Lower leg skin (tissue), 3 donors: ENCODE results near the gene NEK3.
"Not testable (repeated sequence)": the region's sequence is repeated elsewhere in the genome, so short reads cannot be mapped to it uniquely, and the experiment has no call there.

Experiments
- POLR2A ChIP-seq, 2 donors: fragments of 450-650 bp; IDR thresholded peaks; one replicate each; pipeline ENCODE4 v1.6.1; 2016 to 2017; ENCODE audit warnings: antibody characterized with exemption in 2 of 2, mild to moderate bottlenecking in 1 of 2, moderate library complexity in 1 of 2
- TF ChIP-seq, protein P1 (sequence below), 3 donors: fragments of 450-650 bp; IDR thresholded peaks; one replicate each; pipeline ENCODE4 v1.5.1; 2016; ENCODE audit warnings: antibody characterized with exemption in 3 of 3, mild to moderate bottlenecking in 3 of 3, moderate library complexity in 2 of 3

DNA sequence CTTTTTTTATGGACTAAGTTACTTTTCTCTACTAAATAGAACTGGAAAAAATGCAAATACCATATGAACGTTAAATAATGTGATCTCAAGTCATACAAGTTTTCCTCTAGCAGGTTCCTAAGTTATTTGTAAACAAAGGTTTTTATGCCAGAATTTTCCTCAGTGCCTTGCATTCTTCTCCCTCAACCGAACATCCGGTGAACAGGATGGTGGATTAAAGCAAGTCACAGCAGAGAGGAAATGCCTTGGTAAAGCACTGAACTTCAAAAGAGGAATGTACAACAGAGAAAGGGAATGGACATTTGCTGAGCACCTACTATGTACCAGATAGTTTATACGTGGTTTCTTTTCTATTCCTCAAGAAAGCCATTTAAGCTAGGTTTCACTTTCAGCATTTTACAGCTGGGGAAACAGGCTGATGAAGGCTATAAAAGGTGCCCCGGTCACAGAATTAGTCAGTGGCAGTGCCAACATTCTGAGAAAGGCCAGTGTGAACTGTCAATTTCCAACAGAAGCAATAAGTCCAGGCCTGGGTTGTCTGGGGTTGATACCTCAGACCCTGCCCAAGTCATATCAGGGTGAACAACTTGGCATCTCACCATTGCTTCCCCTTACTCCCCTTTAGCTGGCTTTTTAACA is 22.0 kb upstream of the NEK3 start:
- TF ChIP-seq POLR2A (IDR thresholded peaks at IDR 0.05), result not testable (repeated sequence)
- TF ChIP-seq, protein P1, sequence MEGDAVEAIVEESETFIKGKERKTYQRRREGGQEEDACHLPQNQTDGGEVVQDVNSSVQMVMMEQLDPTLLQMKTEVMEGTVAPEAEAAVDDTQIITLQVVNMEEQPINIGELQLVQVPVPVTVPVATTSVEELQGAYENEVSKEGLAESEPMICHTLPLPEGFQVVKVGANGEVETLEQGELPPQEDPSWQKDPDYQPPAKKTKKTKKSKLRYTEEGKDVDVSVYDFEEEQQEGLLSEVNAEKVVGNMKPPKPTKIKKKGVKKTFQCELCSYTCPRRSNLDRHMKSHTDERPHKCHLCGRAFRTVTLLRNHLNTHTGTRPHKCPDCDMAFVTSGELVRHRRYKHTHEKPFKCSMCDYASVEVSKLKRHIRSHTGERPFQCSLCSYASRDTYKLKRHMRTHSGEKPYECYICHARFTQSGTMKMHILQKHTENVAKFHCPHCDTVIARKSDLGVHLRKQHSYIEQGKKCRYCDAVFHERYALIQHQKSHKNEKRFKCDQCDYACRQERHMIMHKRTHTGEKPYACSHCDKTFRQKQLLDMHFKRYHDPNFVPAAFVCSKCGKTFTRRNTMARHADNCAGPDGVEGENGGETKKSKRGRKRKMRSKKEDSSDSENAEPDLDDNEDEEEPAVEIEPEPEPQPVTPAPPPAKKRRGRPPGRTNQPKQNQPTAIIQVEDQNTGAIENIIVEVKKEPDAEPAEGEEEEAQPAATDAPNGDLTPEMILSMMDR (IDR thresholded peaks at IDR 0.05), result not testable (repeated sequence)
